Measurements from ENCODE around the gene CPLANE1. TPM values are rescaled to one million over a fixed set of nuclear protein-coding genes. Genes with fewer than 3 reads are reported as not detected.
"Not testable (repeated sequence)": the region's sequence is repeated elsewhere in the genome, so short reads cannot be mapped to it uniquely, and the experiment has no call there.

The CPLANE1 gene
- total RNA-seq (2014; rRNA removed; shearing (Covaris generic)): 15.5 and 16.1 TPM in 2 replicates

DNA sequence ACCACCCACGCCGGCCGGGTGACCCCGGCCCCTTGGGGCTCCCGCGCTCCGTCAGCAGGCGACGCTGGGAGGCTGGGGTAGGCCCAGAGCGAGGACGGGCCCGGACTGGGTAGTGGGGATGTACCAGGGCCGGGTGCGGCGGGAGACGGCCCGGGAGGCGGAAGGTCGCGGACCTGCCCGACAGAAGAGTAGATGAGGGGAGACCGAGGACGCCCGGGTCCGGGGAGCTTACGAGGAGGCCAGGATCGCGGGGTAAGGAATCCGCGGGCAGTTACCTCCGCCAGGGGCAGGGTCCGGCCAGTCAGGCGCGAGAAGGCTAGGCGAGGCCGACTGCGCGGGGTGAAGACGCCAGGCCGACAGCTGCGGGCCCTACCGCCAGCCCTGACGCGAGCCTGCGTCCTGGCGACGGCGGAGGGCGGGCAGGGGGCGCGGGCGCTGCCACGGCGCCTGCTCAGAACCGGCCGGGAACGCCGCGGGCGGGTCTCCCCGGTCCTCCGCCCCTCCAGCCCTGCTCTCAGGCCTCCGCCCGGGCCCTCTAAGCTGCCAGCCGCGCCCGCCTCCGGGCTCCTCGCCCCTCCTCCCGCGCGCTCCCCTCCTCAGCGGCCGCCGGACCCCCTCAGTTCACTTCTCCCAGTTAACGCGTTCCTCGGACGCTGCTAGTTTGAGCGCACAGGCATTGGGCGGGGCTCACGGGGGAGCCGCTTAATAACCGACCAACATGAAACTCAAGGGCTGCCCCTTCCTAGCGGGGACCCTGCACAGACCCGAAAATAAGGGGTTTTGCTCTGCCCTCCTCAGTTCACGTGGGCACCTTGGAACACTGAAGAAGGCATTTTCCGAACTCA is at the start of gene CPLANE1:
CPLANE1 (minus strand) TSS at position 407 of the 845 bp plus-strand sequence. CDS start 1,678 bp downstream, outside the sequence.
- Histone ChIP-seq H3K9me3 (replicated peaks) (no peaks in the 10 kb centered on the region), H3K27ac (peak within 1 kb of the TSS; percentile 77), H3K36me3 (peaks cover 13% of the 10 kb centered on the region), H3K27me3 (replicated peaks) (no peaks in the 10 kb centered on the region), H3K4me1 (replicated peaks) (peaks cover 11% of the 10 kb centered on the region), H3K4me3 (peak within 1 kb of the TSS; percentile 77)
- DNase-seq (ENCODE audit: low read depth in 1 of 2, low spot score in 2 of 2): peak; percentile 82 to 88

DNA sequence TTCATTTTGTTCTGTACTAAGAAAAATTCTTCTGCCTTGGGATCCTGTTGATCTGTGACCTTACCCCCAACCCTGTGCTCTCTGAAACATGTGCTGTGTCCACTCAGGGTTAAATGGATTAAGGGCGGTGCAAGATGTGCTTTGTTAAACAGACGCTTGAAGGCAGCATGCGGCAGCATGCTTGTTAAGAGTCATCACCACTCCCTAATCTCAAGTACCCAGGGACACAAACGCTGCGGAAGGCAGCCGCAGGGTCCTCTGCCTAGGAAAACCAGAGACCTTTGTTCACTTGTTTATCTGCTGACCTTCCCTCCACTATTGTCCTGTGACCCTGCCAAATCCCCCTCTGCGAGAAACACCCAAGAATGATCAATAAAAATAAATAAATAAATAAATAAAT is 47.1 kb upstream of the CPLANE1 start:
- not testable (repeated sequence) for DNase-seq (ENCODE audit: low read depth in 1 of 2, low spot score in 2 of 2); H3K27ac ChIP-seq; H3K4me1 ChIP-seq (replicated peaks); H3K27me3 ChIP-seq (replicated peaks); H3K9me3 ChIP-seq (replicated peaks); H3K4me3 ChIP-seq
- peaks cover 73% of the 10 kb centered on the region for H3K36me3 ChIP-seq

DNA sequence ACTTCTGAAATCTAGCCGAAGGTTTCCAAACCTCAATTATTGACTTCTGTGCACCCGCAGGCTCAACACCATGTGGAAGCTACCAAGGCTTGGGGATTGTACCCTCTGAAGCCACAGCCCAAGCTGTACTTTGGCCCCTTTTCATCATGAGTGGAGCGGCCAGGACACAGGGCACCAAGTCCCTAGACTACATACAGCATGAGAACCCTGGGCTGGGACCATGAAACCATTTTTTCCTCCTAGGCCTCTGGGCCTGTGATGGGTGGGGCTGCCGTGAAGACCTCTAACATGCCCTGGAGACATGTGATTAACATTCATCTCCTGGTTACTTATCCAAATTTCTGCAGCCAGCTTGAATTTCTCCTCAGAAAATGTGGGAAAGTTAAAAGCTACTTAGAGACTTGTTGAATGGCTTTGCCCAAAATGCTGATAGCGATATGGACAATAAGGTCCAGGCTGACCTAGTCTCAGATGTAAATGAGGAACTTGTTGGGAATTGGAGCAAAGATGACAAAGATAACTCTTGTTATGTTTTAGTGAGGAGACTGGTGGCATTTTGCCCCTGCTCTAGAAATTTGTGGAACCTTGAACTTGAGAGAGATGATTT is 34.1 kb upstream of the CPLANE1 start:
- DNase-seq (ENCODE audit: low read depth in 1 of 2, low spot score in 2 of 2): no peak
- Histone ChIP-seq H3K4me3 (no peak overlapping the region), H3K36me3 (no peaks in the 10 kb centered on the region), H3K27ac (no peak overlapping the region), H3K9me3 (replicated peaks) (peaks cover 13% of the 10 kb centered on the region), H3K27me3 (replicated peaks) (no peaks in the 10 kb centered on the region), H3K4me1 (replicated peaks) (no peaks in the 10 kb centered on the region)

DNA sequence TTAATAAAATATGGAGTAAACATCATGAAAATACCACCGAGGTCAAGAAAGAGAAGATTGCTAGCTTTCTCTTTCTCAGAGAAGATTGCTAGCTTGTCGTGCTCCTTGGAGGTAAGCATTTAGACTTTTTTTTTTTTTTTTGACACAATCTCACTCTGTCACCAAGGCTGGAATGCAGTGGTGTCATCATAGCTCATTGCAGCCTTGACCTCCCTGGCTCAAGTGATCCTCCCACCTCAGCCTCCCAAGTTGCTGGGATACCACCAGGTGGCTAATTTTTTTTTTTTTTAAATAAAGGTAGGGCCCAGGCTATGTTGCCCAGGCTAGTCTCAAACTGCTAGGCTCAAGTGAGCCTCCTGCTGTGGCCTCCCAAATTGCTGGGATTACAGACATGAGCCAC is 26.3 kb upstream of the CPLANE1 start:
- Histone ChIP-seq H3K27ac (no peak overlapping the region), H3K36me3 (no peaks in the 10 kb centered on the region), H3K4me1 (replicated peaks) (peaks cover 8% of the 10 kb centered on the region), H3K27me3 (replicated peaks) (no peaks in the 10 kb centered on the region), H3K4me3 (no peak overlapping the region), H3K9me3 (replicated peaks) (peaks cover 3% of the 10 kb centered on the region; the same call in 1 of the 2 replicates)
- DNase-seq (ENCODE audit: low read depth in 1 of 2, low spot score in 2 of 2): no peak

DNA sequence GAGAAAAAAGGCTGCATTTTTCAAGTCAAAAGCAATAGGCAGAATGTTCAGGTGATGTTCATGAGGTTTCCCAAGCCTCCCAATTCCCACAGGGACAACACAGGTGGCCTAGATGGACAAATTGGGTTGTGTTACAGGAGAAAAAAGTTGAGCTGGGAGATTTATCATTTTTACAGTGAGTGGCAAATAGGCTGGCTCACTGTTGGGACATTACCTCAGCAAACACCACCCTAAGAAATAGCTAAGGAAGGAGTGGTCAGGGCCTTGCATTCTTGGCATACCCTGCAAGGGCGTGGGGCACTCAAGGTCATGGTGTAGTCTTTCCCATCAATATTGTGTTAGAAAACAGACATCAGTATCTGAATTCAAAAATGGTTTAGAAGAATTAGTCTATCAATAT is 23.3 kb upstream of the CPLANE1 start:
- Histone ChIP-seq H3K27me3 (replicated peaks) (no peaks in the 10 kb centered on the region), H3K4me1 (replicated peaks) (peaks cover 8% of the 10 kb centered on the region), H3K4me3 (no peak overlapping the region), H3K27ac (peak overlapping the region; percentile 59), H3K9me3 (replicated peaks) (0 out of 2 replicates have a peak, but pooled peaks cover 2% of the 10 kb centered on the region), H3K36me3 (no peaks in the 10 kb centered on the region)
- DNase-seq (ENCODE audit: low read depth in 1 of 2, low spot score in 2 of 2): peak; percentile 46 to 70

DNA sequence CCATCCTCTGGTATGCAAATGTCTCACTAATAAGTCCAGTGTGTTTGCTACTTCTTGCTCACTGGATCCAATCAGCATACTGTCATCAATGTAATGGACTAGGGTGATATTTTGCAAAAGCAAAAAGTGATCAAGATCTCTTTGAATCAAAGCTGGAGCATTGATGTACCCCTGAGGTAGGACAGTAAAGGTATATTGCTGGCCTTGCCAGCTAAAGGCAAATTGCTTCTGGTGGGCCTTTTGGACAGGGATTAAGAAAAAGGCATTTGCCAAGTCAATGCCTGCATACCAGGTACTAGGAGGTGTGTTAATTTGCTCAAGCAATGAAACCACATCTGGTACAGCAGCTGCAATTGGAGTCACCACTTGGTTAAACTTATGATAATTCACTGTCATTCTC is 18.9 kb upstream of the CPLANE1 start:
- H3K4me1 ChIP-seq (replicated peaks); H3K36me3 ChIP-seq; H3K4me3 ChIP-seq; H3K9me3 ChIP-seq (replicated peaks); H3K27me3 ChIP-seq (replicated peaks); DNase-seq (ENCODE audit: low read depth in 1 of 2, low spot score in 2 of 2); H3K27ac ChIP-seq: not testable (repeated sequence)

DNA sequence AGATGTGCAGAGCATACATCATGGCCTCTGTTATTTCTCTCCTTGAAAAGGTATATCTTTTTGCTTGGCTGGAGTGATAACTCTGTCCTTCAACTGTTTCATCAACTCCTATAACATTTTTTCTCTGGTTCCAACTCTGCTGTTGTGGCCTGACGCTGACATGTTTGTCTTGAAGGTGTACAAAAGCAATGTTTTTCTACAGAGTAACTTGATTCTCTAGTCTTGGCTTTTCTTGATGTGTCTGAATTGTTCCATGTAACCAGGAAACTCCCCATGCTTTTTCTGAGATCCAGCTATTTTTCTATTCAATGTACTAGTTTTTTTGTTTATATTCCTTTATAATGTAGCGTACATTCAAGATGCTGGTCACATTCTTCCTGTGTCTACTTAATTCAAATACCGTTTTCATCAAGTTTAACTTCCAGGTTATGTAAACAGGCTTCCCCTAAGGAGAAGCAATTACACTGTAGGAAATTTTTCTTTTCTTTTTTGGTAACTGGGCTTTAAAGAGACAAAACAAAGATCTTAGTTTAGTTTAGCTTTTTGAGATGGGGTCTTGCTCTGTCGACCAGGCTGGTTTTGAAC is 6.7 kb upstream of the CPLANE1 start:
- Histone ChIP-seq H3K27me3 (replicated peaks) (no peaks in the 10 kb centered on the region), H3K4me3 (no peak overlapping the region), H3K9me3 (replicated peaks) (no peaks in the 10 kb centered on the region; the same call in 1 of the 2 replicates), H3K4me1 (replicated peaks) (no peaks in the 10 kb centered on the region; the same call in 1 of the 2 replicates), H3K36me3 (no peaks in the 10 kb centered on the region), H3K27ac (no peak overlapping the region)
- DNase-seq (ENCODE audit: low read depth in 1 of 2, low spot score in 2 of 2): no peak

DNA sequence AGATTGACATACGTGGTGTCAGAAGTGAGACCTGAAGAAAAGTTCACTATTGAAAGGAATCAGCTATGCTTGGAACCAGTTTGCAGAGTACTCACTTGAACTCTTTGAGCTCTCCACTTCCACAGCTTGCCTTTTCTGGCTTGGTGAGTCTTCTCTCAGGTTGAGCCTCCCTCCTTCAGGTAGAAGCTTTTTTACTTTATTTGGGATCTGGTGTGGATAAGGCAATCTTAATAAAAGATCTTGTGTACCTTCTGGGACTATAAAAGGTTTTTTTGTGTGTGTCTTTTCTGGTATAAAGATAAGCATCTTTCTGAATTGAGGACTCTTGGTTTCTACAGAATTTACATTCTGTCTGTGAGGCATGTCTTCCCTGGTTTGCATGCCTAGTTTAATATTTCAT is 5.4 kb upstream of the CPLANE1 start:
- no peaks in the 10 kb centered on the region for H3K27me3 ChIP-seq (replicated peaks)
- H3K36me3 ChIP-seq: no peaks in the 10 kb centered on the region
- peaks cover 4% of the 10 kb centered on the region for H3K4me1 ChIP-seq (replicated peaks)
- no peaks in the 10 kb centered on the region; the same call in 1 of the 2 replicates for H3K9me3 ChIP-seq (replicated peaks)
- no peak overlapping the region for H3K4me3 ChIP-seq
- DNase-seq (ENCODE audit: low read depth in 1 of 2, low spot score in 2 of 2): no peak
- no peak overlapping the region for H3K27ac ChIP-seq

DNA sequence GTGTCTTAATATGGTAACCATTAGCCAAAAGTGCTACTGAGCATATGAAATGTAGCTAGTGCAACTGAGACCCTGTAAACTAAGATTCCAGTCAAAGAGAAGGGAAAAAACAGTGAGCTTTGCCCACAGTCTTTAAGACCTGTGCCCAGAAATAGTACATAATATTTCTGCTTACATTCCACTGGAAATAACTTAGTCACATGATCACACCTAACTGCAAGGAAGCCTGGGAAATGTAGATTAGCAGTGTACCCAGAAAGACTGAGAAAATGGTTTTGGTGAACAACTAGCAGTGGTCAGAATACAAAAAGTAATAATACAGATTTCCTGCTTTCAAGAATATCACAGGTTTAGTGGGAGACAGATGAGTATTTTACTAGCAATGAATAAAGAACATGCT is 2.5 kb upstream of the CPLANE1 start:
- no peak for DNase-seq (ENCODE audit: low read depth in 1 of 2, low spot score in 2 of 2)
- peaks cover 11% of the 10 kb centered on the region for H3K4me1 ChIP-seq (replicated peaks)
- H3K36me3 ChIP-seq: peaks cover 9% of the 10 kb centered on the region
- no peak overlapping the region for H3K4me3 ChIP-seq
- no peaks in the 10 kb centered on the region for H3K27me3 ChIP-seq (replicated peaks)
- no peak overlapping the region for H3K27ac ChIP-seq
- no peaks in the 10 kb centered on the region; the same call in 1 of the 2 replicates for H3K9me3 ChIP-seq (replicated peaks)

DNA sequence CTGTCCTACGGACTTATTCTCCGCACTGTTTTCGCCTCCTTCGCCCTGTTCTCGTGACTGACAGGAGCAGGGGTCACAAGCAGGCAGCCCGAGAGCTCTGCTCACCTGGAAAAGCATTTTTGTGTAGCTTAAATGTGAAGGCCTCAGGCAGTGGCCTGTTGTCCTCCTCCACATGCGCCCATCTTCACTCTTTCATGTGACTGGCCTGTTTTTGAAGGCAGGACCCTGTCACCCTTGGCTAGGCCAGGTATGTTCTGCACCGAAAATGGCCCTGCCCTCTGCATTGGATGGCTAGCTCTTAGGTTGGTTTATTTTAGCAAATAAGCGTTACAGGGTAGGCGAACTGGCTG is 614 bp upstream of the CPLANE1 start:
- Histone ChIP-seq H3K36me3 (peaks cover 13% of the 10 kb centered on the region), H3K27ac (peak overlapping the region; percentile 77; the same call in 1 of the 2 replicates), H3K4me1 (replicated peaks) (peaks cover 11% of the 10 kb centered on the region), H3K27me3 (replicated peaks) (no peaks in the 10 kb centered on the region), H3K9me3 (replicated peaks) (no peaks in the 10 kb centered on the region; the same call in 1 of the 2 replicates), H3K4me3 (peak overlapping the region; percentile 77)
- DNase-seq (ENCODE audit: low read depth in 1 of 2, low spot score in 2 of 2): no peak

DNA sequence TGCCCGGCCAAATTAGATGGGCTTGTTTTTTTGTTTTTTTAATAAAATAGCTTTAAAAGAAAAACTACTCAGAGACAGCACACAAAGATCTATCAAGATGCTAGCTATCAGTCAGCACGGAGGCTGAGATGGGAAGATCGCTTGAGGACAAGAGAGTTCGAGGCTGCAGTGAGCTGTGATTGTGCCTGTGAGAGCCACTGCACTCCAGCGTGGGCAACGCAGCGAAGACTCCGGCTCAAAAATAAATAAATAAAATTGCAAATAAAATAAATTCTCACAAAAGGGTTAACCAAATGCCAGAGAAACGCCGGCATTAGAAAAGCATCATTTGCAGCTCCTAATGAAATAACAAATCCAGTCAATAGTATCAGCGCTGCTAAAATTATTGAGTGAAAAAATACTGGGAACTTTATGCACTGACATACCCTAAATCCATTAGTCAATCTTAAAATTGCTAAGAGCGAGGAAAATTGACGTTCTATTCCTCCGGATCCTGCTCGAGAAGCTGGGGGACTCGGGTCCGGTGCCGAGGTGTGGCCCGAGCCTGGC is 681 bp downstream of the CPLANE1 start:
- Histone ChIP-seq H3K4me1 (replicated peaks) (peaks cover 11% of the 10 kb centered on the region), H3K36me3 (peaks cover 16% of the 10 kb centered on the region), H3K27me3 (replicated peaks) (no peaks in the 10 kb centered on the region), H3K4me3 (peak overlapping the region; percentile 77), H3K9me3 (replicated peaks) (no peaks in the 10 kb centered on the region), H3K27ac (peak overlapping the region; percentile 77)
- DNase-seq (ENCODE audit: low read depth in 1 of 2, low spot score in 2 of 2): no peak

DNA sequence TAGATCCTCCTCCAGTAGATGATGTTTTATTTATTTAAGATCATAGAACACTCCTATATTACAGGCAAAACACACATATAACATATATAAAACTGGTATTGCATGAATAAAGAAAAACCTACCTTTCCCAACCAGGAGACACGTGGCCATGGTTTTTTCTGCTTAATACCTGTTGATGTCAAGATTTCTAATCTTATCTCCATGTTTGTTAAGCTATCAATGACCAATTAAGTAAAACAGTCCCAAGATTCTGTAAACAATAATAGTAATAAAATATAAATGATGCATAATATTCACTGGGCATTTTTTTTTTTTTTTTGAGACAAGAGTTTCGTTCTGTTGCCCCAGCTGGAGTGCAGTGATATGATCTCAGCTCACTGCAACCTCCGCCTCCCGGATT is 1.7 kb downstream of the CPLANE1 start:
- no peak overlapping the region for H3K27ac ChIP-seq
- H3K36me3 ChIP-seq: peaks cover 24% of the 10 kb centered on the region
- H3K4me3 ChIP-seq: no peak overlapping the region
- peaks cover 11% of the 10 kb centered on the region for H3K4me1 ChIP-seq (replicated peaks)
- no peaks in the 10 kb centered on the region for H3K27me3 ChIP-seq (replicated peaks)
- H3K9me3 ChIP-seq (replicated peaks): no peaks in the 10 kb centered on the region
- no peak for DNase-seq (ENCODE audit: low read depth in 1 of 2, low spot score in 2 of 2)

DNA sequence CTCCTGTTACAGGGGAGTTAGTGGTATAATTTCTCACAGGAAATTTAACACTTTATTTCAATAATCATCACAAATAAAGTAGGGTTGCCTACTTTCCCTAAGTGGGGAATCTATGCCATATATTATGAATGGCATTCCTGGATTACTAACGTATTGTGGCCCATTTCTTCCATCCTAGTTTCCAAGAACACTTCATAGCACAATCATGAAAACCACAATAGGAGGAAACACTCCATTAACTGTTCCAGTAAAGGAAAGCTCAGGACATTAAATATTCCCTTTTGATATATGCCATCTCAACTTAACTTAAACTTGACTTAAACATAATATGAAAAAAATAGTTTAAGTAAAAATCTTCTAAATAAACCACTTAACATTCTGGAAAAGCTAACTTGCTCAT is 2.1 kb downstream of the CPLANE1 start:
- Histone ChIP-seq H3K9me3 (replicated peaks) (no peaks in the 10 kb centered on the region), H3K4me3 (no peak overlapping the region), H3K27me3 (replicated peaks) (no peaks in the 10 kb centered on the region), H3K4me1 (replicated peaks) (peaks cover 11% of the 10 kb centered on the region), H3K36me3 (peaks cover 25% of the 10 kb centered on the region), H3K27ac (no peak overlapping the region)
- no peak for DNase-seq (ENCODE audit: low read depth in 1 of 2, low spot score in 2 of 2)

DNA sequence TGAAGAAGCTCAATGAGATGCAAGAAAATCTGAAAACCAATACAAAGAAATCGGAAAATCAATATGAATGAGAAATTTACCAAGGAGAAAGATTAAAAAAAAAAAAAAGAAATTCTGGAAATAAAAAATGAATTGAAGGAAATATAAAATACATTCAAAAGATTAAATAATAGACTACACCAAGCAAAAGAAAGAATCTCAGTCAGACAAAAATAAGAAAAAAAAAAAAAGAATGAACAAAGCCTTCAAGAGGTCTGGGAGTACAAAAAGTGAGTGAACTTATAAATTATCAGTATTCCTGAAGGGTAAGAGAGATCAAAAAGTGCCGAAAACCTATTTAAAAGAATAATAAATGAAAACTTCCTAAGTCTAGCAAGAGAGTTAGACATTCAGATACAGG is 14.9 kb downstream of the CPLANE1 start:
- Histone ChIP-seq H3K27me3 (replicated peaks) (no peaks in the 10 kb centered on the region), H3K4me3 (no peak overlapping the region), H3K36me3 (peaks cover 44% of the 10 kb centered on the region), H3K27ac (no peak overlapping the region), H3K4me1 (replicated peaks) (no peaks in the 10 kb centered on the region), H3K9me3 (replicated peaks) (no peaks in the 10 kb centered on the region)
- DNase-seq (ENCODE audit: low read depth in 1 of 2, low spot score in 2 of 2): no peak

All from SJSA1 (cell line).